IMR-90 (cell line): ENCODE data around the gene MAOB. TPM values are rescaled to one million over a fixed set of nuclear protein-coding genes. Genes with fewer than 3 reads are reported as not detected.

Source experiments
- ATAC-seq: fragments of 200-7000 bp; cut with Tn5 transposase; 2 replicates; pipeline ENCODE4 v1.9.1; 2020; ENCODE audit warnings: low read depth, mild to moderate bottlenecking, moderate library complexity
- BruUV-seq: library from RNA; stranded (reverse); fragments of 400-500 nt; replicated peaks from 2 replicates; lab custom pipeline; 2021; lab: Mats Ljungman, UMichigan
- CTCF ChIA-PET: fragments of 300-600 bp; formaldehyde crosslinking; extraction: SDS; loops from one replicate; lab custom pipeline; 2021; ENCODE audit warnings: antibody characterized with exemption; lab: Yijun Ruan, JAX
- POLR2A ChIA-PET: fragments of 300-600 bp; sonication (Branson Sonifier 250); formaldehyde crosslinking; loops from one replicate; lab custom pipeline; 2022; ENCODE audit warnings: antibody characterized with exemption; ENCODE audit not compliant: unreplicated experiment; lab: Charles Lee
- DNase-seq: peaks from one replicate; pipeline ENCODE4 v3.0.0; 2013
- H2AFZ ChIP-seq: replicated peaks from 2 replicates; pipeline ENCODE3; 2013; ENCODE audit warnings: low read length, mild to moderate bottlenecking; ENCODE audit not compliant: poor library complexity
- H2AK5ac ChIP-seq: 2 replicates; pipeline ENCODE4 v1.6.1; 2013; ENCODE audit warnings: low read depth, low read length, inconsistent platforms
- H2AK9ac ChIP-seq: replicated peaks from 2 replicates; pipeline ENCODE3; 2013; ENCODE audit warnings: mild to moderate bottlenecking, low read depth, low read length, moderate library complexity; ENCODE audit not compliant: poor library complexity
- H2BK120ac ChIP-seq: 2 replicates; pipeline ENCODE4 v1.6.1; 2013; ENCODE audit warnings: low read depth, low read length, inconsistent platforms
- H2BK15ac ChIP-seq: 3 replicates; pipeline ENCODE4 v1.6.1; 2013; ENCODE audit warnings: low read depth, low read length, inconsistent platforms
- H2BK20ac ChIP-seq: 2 replicates; pipeline ENCODE4 v1.6.1; 2013; ENCODE audit warnings: low read depth, mild to moderate bottlenecking, inconsistent platforms, low read length, moderate library complexity
- H2BK5ac ChIP-seq: 2 replicates; pipeline ENCODE4 v1.6.1; 2013; ENCODE audit warnings: mild to moderate bottlenecking, low read depth, low read length, inconsistent platforms; ENCODE audit not compliant: poor library complexity, severe bottlenecking
- H3K14ac ChIP-seq: replicated peaks from 2 replicates; pipeline ENCODE4 v1.6.1; 2013; ENCODE audit warnings: low read depth, low read length, inconsistent platforms
- H3K18ac ChIP-seq: 2 replicates; pipeline ENCODE4 v1.6.1; 2013; ENCODE audit warnings: low read depth, low read length, control low read depth
- H3K23ac ChIP-seq: 2 replicates; pipeline ENCODE4 v1.6.1; 2013; ENCODE audit warnings: low read depth, low read length, inconsistent platforms
- H3K27ac ChIP-seq: 2 replicates; pipeline ENCODE4 v1.5.1; 2013; ENCODE audit warnings: mild to moderate bottlenecking, control low read depth, low read length; ENCODE audit not compliant: insufficient read depth
- H3K27me3 ChIP-seq: 2 replicates; pipeline ENCODE4 v1.6.1; 2013; ENCODE audit warnings: low read length; ENCODE audit not compliant: control insufficient read depth, insufficient read depth
- H3K36me3 ChIP-seq: 2 replicates; pipeline ENCODE4 v1.6.1; 2013; ENCODE audit warnings: low read length, mixed read lengths; ENCODE audit not compliant: control insufficient read depth, insufficient read depth
- H3K4ac ChIP-seq: 2 replicates; pipeline ENCODE4 v1.6.1; 2013; ENCODE audit warnings: low read depth, low read length, inconsistent platforms
- H3K4me1 ChIP-seq: 2 replicates; pipeline ENCODE4 v1.6.1; 2013; ENCODE audit warnings: low read length, mixed read lengths; ENCODE audit not compliant: control insufficient read depth, insufficient read depth
- H3K4me2 ChIP-seq: 2 replicates; pipeline ENCODE4 v1.6.1; 2013; ENCODE audit warnings: low read depth, mild to moderate bottlenecking, control low read depth, low read length, moderate library complexity
- H3K4me3 ChIP-seq: 2 replicates; pipeline ENCODE4 v1.5.1; 2013; ENCODE audit warnings: low read depth, mild to moderate bottlenecking, control low read depth, low read length, moderate library complexity; ENCODE audit not compliant: insufficient read depth
- H3K56ac ChIP-seq: 2 replicates; pipeline ENCODE4 v1.6.1; 2013; ENCODE audit warnings: low read length, inconsistent platforms; ENCODE audit not compliant: insufficient read depth; ENCODE audit errors: extremely low read depth
- H3K79me1 ChIP-seq, 2 experiments: 2 replicates each; pipeline ENCODE4 v1.6.1; 2013; ENCODE audit warnings: low read length in 2 of 2, inconsistent platforms in 1 of 2, low read depth in 1 of 2
- H3K9ac ChIP-seq: 2 replicates; pipeline ENCODE4 v1.6.1; 2013; ENCODE audit warnings: low read depth, low read length, control low read depth
- H3K9me1 ChIP-seq: 2 replicates; pipeline ENCODE4 v1.6.1; 2013; ENCODE audit warnings: low read length, inconsistent platforms; ENCODE audit not compliant: insufficient read depth
- H3K9me3 ChIP-seq: 2 replicates; pipeline ENCODE4 v1.6.1; 2013; ENCODE audit warnings: low read length; ENCODE audit not compliant: control insufficient read depth, insufficient read depth
- H4K20me1 ChIP-seq: 2 replicates; pipeline ENCODE4 v1.6.1; 2013; ENCODE audit warnings: low read length, inconsistent platforms; ENCODE audit not compliant: insufficient read depth
- H4K5ac ChIP-seq: 2 replicates; pipeline ENCODE4 v1.6.1; 2013; ENCODE audit warnings: mild to moderate bottlenecking, low read depth, low read length, control low read depth
- H4K8ac ChIP-seq, 2 experiments: 2 replicates each; pipeline ENCODE4 v1.6.1; 2013; ENCODE audit warnings: low read depth in 2 of 2, low read length in 2 of 2, control low read depth in 1 of 2, inconsistent platforms in 1 of 2
- H4K91ac ChIP-seq: 2 replicates; pipeline ENCODE4 v1.6.1; 2013; ENCODE audit warnings: low read depth, low read length, inconsistent platforms; ENCODE audit not compliant: insufficient read depth
- BHLHE40 ChIP-seq: fragments of 150-350 bp; IDR thresholded peaks from 2 replicates; pipeline ENCODE4 v1.6.1; 2016; ENCODE audit warnings: mild to moderate bottlenecking, low read depth, low read length
- CEBPB ChIP-seq: IDR thresholded peaks from 2 replicates; pipeline ENCODE4 v1.6.1; 2012; ENCODE audit warnings: low read depth, low read length, improper control_type of control experiment
- CHD1 ChIP-seq: IDR thresholded peaks from 2 replicates; pipeline ENCODE4 v1.6.1; 2012; ENCODE audit warnings: low read depth, low read length, improper control_type of control experiment
- FOS ChIP-seq: fragments of 150-350 bp; IDR thresholded peaks from 2 replicates; pipeline ENCODE4 v1.6.1; 2016; ENCODE audit warnings: low read depth, low read length
- MAFK ChIP-seq: IDR thresholded peaks from 2 replicates; pipeline ENCODE4 v1.6.1; 2012; ENCODE audit warnings: low read depth, low read length, improper control_type of control experiment
- MAZ ChIP-seq: IDR thresholded peaks from 2 replicates; pipeline ENCODE4 v1.6.1; 2012; ENCODE audit warnings: low read depth, mild to moderate bottlenecking, low read length, improper control_type of control experiment, moderate library complexity, borderline replicate concordance
- MXI1 ChIP-seq: IDR thresholded peaks from 2 replicates; pipeline ENCODE4 v1.6.1; 2012; ENCODE audit warnings: low read depth, mild to moderate bottlenecking, low read length, moderate library complexity, borderline replicate concordance
- NFE2L2 ChIP-seq: fragments of 150-350 bp; IDR thresholded peaks from 2 replicates; pipeline ENCODE4 v1.6.1; 2016; ENCODE audit warnings: low read depth, mild to moderate bottlenecking, low read length
- POLR2A ChIP-seq: IDR thresholded peaks from 2 replicates; pipeline ENCODE4 v1.6.1; 2012; ENCODE audit warnings: mild to moderate bottlenecking, low read depth, low read length
- RAD21 ChIP-seq: IDR thresholded peaks from 2 replicates; pipeline ENCODE4 v1.6.1; 2012; ENCODE audit warnings: low read length, improper control_type of control experiment
- RCOR1 ChIP-seq: IDR thresholded peaks from 2 replicates; pipeline ENCODE4 v1.6.1; 2012; ENCODE audit warnings: mild to moderate bottlenecking, low read length, improper control_type of control experiment; ENCODE audit not compliant: insufficient replicate concordance
- RFX5 ChIP-seq: IDR thresholded peaks from 2 replicates; pipeline ENCODE4 v1.8.0; 2012; ENCODE audit warnings: low read depth, mild to moderate bottlenecking, low read length, moderate library complexity
- SMC3 ChIP-seq: fragments of 150-350 bp; IDR thresholded peaks from 2 replicates; pipeline ENCODE4 v1.6.1; 2016; ENCODE audit warnings: low read depth, mild to moderate bottlenecking, antibody characterized with exemption, low read length, moderate library complexity
- WGBS, 2 experiments: methylation state at CpG; one replicate each; pipeline versions ENCODE4 v1.1.5 to v1.1.7; 2013; ENCODE audit warnings: missing lambda C conversion rate in 2 of 2; ENCODE audit not compliant: insufficient read length in 1 of 2; ENCODE audit errors: extremely low coverage in 2 of 2; 5-methylcytosine and 5-hydroxymethylcytosine counted together
- dilution Hi-C: fragments of 300-500 bp; cut with HindIII; formaldehyde crosslinking; loops from one replicate; pipeline ENCODE4 v1.14.3; 2018; ENCODE audit warnings: low sequenced_read_pairs; ENCODE audit not compliant: unreplicated experiment
- in situ Hi-C: fragments of 300-500 bp; cut with MboI; formaldehyde crosslinking; loops from 3 replicates; pipeline ENCODE4 v1.14.3; 2019; ENCODE audit warnings: low sequenced_read_pairs, inconsistent platforms, mixed read lengths
- intact Hi-C: fragments of 100-400 bp; cut with micrococcal nuclease; formaldehyde crosslinking; loops from 2 replicates; pipeline ENCODE4 v1.10.0; 2022
- polyA plus RNA-seq, 3 experiments: library from polyadenylated mRNA; depleted of rRNA; stranded (reverse); fragments of >200 nt; gene quantifications; 2 replicates each; pipeline ENCODE4 v1.2.3, GENCODE V29; 2012; ENCODE audit warnings: low replicate concordance in 1 of 3
- total RNA-seq: library from RNA; depleted of rRNA; stranded (reverse); fragments of >200 nt; gene quantifications from 2 replicates; pipeline ENCODE4 v1.2.3, GENCODE V29; 2012
- TF ChIP-seq, protein P1 (sequence below): fragments of 150-350 bp; IDR thresholded peaks from 2 replicates; pipeline ENCODE4 v1.6.1; 2017; ENCODE audit warnings: mild to moderate bottlenecking, antibody characterized with exemption, low read length, low read depth
- TF ChIP-seq, protein P2 (sequence below): conservative IDR thresholded peaks from 2 replicates; pipeline ENCODE4 v1.5.1; 2012; ENCODE audit warnings: mild to moderate bottlenecking, low read depth, low read length, improper control_type of control experiment
- TF ChIP-seq, protein P3 (sequence below): fragments of 150-350 bp; IDR thresholded peaks from 2 replicates; pipeline ENCODE4 v1.6.1; 2016; ENCODE audit warnings: low read depth, mild to moderate bottlenecking, low read length, moderate library complexity, borderline replicate concordance

MAOB gene
- total and polyA plus RNA-seq, 2 of the 4 experiments (the other 2 are of a cell fraction), result 0.36 to 0.46 TPM

DNA sequence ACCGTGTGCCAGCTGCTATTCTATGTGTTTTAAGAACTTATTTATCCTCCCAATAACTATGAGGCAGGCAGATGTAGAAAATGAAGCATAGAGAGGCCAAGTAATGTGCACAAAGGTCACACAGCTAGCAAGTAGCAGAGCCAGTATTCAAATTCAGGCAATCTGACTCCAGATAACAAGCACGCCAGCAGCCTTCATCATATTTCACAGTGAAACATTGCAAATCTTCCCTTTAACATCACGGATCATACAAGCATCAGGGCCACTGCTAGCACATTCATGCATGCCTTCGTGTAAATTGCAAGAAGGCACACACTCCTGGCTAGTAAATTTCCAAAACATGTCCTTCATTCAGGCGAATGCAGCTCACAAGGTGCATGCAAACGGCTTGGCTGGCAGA, 33.1 kb downstream of the MAOB start:
- ATAC-seq (no peak), DNase-seq (no peak)
- Histone ChIP-seq H2AFZ (no peak overlapping the region), H3K9me3 (no peaks in the 10 kb centered on the region), H2AK9ac (no peak overlapping the region), H3K79me1 (no peaks in the 10 kb centered on the region), H4K5ac (no peak overlapping the region), H2BK20ac (no peak overlapping the region), H3K36me3 (no peaks in the 10 kb centered on the region), H2BK120ac (no peak overlapping the region), H2BK5ac (no peak overlapping the region), H2AK5ac (no peak overlapping the region), H3K4ac (no peak overlapping the region), H3K18ac (no peak overlapping the region), H2BK15ac (no peak overlapping the region), H3K27ac (no peak overlapping the region), H3K9me1 (no peaks in the 10 kb centered on the region), H3K9ac (no peak overlapping the region), H4K20me1 (no peaks in the 10 kb centered on the region), H3K4me2 (no peak overlapping the region), H3K27me3 (peaks cover 3% of the 10 kb centered on the region; the same call in 1 of the 2 replicates), H4K91ac (no peak overlapping the region), H4K8ac (no peak overlapping the region), H3K4me1 (no peaks in the 10 kb centered on the region), H3K4me3 (no peak overlapping the region), H3K14ac (no peak overlapping the region), H3K56ac (no peak overlapping the region), H3K23ac (no peak overlapping the region)
- intact Hi-C loops (no loop called here), dilution Hi-C loops (no loop called here), in situ Hi-C loops (no loop called here)
- POLR2A ChIA-PET, result no interaction called here
- no TSS peak for BruUV-seq
- CTCF ChIA-PET, result no interaction called here
- no peak for TF ChIP-seq CHD1
- no peak for TF ChIP-seq FOS
- TF ChIP-seq RAD21, result no peak
- no peak for TF ChIP-seq MAFK
- no peak for TF ChIP-seq RFX5
- TF ChIP-seq MXI1, result no peak
- TF ChIP-seq BHLHE40, result no peak
- TF ChIP-seq, protein P1, sequence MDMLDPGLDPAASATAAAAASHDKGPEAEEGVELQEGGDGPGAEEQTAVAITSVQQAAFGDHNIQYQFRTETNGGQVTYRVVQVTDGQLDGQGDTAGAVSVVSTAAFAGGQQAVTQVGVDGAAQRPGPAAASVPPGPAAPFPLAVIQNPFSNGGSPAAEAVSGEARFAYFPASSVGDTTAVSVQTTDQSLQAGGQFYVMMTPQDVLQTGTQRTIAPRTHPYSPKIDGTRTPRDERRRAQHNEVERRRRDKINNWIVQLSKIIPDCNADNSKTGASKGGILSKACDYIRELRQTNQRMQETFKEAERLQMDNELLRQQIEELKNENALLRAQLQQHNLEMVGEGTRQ, result no peak
- no peak for TF ChIP-seq MAZ
- TF ChIP-seq, protein P2, sequence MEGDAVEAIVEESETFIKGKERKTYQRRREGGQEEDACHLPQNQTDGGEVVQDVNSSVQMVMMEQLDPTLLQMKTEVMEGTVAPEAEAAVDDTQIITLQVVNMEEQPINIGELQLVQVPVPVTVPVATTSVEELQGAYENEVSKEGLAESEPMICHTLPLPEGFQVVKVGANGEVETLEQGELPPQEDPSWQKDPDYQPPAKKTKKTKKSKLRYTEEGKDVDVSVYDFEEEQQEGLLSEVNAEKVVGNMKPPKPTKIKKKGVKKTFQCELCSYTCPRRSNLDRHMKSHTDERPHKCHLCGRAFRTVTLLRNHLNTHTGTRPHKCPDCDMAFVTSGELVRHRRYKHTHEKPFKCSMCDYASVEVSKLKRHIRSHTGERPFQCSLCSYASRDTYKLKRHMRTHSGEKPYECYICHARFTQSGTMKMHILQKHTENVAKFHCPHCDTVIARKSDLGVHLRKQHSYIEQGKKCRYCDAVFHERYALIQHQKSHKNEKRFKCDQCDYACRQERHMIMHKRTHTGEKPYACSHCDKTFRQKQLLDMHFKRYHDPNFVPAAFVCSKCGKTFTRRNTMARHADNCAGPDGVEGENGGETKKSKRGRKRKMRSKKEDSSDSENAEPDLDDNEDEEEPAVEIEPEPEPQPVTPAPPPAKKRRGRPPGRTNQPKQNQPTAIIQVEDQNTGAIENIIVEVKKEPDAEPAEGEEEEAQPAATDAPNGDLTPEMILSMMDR, result no peak
- no peak for TF ChIP-seq NFE2L2
- TF ChIP-seq, protein P3, sequence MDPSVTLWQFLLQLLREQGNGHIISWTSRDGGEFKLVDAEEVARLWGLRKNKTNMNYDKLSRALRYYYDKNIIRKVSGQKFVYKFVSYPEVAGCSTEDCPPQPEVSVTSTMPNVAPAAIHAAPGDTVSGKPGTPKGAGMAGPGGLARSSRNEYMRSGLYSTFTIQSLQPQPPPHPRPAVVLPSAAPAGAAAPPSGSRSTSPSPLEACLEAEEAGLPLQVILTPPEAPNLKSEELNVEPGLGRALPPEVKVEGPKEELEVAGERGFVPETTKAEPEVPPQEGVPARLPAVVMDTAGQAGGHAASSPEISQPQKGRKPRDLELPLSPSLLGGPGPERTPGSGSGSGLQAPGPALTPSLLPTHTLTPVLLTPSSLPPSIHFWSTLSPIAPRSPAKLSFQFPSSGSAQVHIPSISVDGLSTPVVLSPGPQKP, result no peak
- TF ChIP-seq RCOR1, result no peak
- no peak for TF ChIP-seq POLR2A
- no peak for TF ChIP-seq SMC3
- TF ChIP-seq CEBPB, result no peak
- WGBS, 2 experiments, result 67% methylated on average over 1 of the region's 6 CpGs; no CpG with 5 or more reads in 1 of the 2 experiments
